ENCODE data around the gene SURF2.
"Not testable (repeated sequence)": the region's sequence is repeated elsewhere in the genome, so short reads cannot be mapped to it uniquely, and the experiment has no call there.

DNA sequence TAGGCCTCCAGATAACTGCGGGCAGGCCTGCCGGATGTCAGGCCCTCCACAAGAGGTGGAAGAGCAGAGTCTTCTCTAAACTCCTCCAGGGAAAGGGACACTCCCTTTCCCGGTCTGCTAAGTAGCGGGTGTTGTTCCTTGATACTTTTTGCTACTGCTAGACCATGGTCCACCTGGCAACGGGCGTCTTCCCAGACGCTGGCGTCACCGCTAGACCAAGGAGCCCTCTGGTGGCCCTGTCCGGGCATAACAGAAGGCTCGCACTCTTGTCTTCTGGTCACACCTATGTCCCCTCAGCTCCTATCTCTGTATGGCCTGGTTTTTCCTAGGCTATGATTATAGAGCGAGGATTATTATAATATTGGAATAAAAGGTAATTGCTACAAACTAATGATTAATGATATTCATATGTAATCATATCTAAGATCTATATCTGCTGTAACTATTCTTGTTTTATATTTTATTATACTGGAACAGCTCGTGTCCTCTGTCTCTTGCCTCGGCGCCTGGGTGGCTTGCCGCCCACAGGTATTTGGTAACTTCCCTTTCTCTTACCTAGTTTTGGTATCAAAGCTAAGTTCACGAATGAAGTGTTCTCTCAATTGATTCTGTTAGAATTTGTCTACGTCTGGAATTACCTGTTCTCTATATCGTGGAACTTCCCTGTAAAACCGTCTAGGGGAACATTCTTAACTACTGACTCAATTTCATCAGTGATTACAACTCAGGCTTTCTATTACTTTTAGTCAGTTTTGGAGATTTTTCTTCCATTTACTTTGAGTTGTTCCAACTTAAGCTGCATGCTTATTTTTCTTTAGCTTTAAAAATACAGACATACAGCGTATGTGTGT is 26.8 kb upstream of the SURF2 start:
- not testable (repeated sequence) for TF ChIP-seq POLR2A (IDR thresholded peaks at IDR 0.05; ENCODE audit: low read length); GATA1 (IDR thresholded peaks at IDR 0.05; ENCODE audit: low read depth, low read length)
